HG03039 (cell line): ENCODE measurements around the gene ADNP.

Experiments
- ATAC-seq: cut with Tn5 transposase; IDR thresholded peaks from one replicate; pipeline ENCODE4 v1.9.1; 2021; ENCODE audit warnings: mild to moderate bottlenecking, moderate library complexity; ENCODE audit not compliant: unreplicated experiment

Gene ADNP

GRCh38 chr20:50852085-50852484 lies 79.2 kb downstream of the ADNP start:
- ATAC-seq: no peak

GRCh38 chr20:50850721-50851286 lies 80.4 kb downstream of the ADNP start:
- ATAC-seq: no peak

DNA sequence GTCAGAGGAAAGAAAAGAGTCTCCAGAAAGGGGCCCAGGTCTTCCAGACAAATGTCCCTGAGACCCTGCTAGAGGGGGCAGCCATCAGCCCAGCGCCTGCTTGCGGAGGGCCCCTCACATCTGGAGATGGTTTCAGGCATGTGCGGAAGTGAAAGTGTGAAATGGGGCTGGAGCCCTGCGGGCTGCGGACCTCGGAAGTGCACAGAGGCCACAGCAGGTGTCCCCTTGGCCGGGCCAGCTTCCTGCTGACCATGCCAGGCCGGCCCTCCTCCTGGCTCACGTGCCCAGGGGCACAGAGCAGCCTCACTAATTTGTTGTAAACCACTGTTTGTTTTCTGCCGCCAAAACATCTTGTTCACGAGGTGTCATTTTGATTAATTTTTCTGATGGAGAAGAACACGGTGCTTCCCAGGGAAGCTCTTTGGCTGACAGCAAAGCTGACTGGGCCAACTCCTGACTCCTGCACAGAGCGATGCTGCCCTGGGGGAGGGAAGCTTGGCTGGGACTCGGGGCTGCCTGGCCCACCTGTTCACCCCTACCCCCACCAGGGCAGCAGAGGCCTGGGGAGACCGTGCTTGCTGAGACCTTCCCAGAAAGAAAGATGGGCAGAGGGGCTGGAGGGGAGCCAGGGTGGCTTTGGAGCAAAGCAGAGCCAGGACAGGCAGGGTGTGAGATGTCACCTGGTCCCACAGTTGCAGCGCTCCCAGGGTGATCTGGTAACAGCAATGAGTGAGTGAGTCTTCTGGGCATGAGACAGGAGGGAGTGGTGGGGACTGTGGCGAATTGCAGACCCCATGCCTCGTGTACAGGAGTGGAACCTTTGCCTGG lies 82.2 kb downstream of the ADNP start:
- no peak for ATAC-seq

- ATAC-seq: no peak
These were observed 82.9 kb downstream of the ADNP start for GRCh38 chr20:50848341-50848808.

GRCh38 chr20:50845566-50846215 lies 85.5 kb downstream of the ADNP start:
- ATAC-seq: no peak

GRCh38 chr20:50844430-50845100 lies 86.7 kb downstream of the ADNP start:
- ATAC-seq: peak; percentile 83

DNA sequence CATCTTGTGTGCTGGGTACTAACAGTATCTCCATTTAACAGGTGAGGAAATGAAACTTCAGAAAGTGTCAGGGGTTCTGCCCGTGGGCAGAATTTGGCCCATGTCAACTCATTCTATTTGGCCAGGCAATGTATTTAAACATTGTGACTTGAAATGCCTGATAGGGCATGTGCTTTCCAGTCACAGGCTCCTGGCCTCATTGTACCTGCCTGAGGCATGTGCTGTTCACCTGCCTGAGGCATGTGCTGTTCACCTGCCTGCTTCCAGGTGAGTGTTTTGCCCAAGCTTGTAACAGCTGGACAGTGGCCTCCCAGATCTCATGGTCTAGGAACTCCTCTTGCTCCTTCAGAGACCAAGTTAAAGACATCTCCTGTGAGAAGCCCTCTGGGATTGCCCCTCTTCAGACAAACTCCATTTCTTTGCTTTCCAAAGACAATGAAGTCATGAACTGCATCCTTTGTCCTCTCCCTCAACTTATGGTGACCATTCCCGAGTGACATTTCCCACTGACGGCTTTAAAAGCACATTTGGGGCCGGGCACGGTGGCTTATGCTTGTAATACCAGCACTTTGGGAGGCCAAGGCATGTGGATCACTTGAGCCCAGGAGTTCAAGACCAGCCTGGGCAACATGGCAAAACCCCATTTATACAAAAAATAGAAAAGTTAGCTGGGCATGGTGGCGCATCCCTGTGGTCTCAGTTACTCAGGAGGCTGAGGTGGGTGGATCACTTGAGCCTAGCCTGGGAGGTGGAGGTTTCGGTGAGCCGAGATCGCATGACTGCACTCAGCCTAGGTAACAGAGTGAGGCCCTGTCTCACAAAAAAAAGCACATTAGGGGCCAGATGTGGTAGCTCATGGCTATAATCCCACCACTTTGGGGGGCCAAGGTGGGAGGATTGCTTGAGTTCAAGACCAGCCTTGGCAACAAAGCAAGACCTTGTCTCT lies 87.6 kb downstream of the ADNP start:
- no peak for ATAC-seq

GRCh38 chr20:50842821-50843220 lies 88.4 kb downstream of the ADNP start:
- no peak for ATAC-seq
